Urinary bladder (tissue), 4 donors: ENCODE data around the gene HOXD11. TPM values are rescaled to one million over a fixed set of nuclear protein-coding genes. Genes with fewer than 3 reads are reported as not detected.

Experiments used
- DNase-seq: peaks from one replicate; pipeline ENCODE4 v3.0.0-alpha.2; 2015; ENCODE audit errors: extremely low spot score
- H3K27ac ChIP-seq: one replicate; pipeline ENCODE4 v1.5.1; 2013; ENCODE audit warnings: low read depth, mild to moderate bottlenecking, moderate library complexity
- H3K36me3 ChIP-seq: one replicate; pipeline ENCODE4 v1.6.1; 2013; ENCODE audit warnings: mild to moderate bottlenecking, moderate library complexity; ENCODE audit not compliant: insufficient read depth
- H3K4me1 ChIP-seq: one replicate; pipeline ENCODE4 v1.6.1; 2013; ENCODE audit warnings: mild to moderate bottlenecking, moderate library complexity; ENCODE audit not compliant: insufficient read depth
- H3K4me3 ChIP-seq: one replicate; pipeline ENCODE4 v1.5.1; 2013; ENCODE audit warnings: low read depth, low read length
- WGBS: extraction: QIAGEN DNeasy Blood & Tissue Kit; methylation state at CpG from one replicate; pipeline ENCODE4 v1.1.7; 2013; 5-methylcytosine and 5-hydroxymethylcytosine counted together
- polyA plus RNA-seq: library from polyadenylated mRNA; stranded (reverse); fragments of 200-250 nt; gene quantifications from one replicate; pipeline ENCODE4 v1.2.3, GENCODE V29; 2013
- total RNA-seq: library from RNA; depleted of rRNA; stranded (reverse); fragments of >200 nt; gene quantifications from one replicate; pipeline ENCODE4 v1.2.3, GENCODE V29; 2014
- donor health status: healthy with polysubstance abuse.
- donor health status: healthy.

HOXD11 gene
- total RNA-seq (6.0 TPM), polyA plus RNA-seq (3.3 TPM)

GRCh38 chr2:176106581-176107539 is at the start of gene HOXD11:
Gene HOXD11 (plus strand): TSS chr2:176107280. CDS start chr2:176107356, 76 bp downstream.
- Histone ChIP-seq H3K4me1 (no peaks in the 10 kb centered on the region), H3K27ac (no peak within 1 kb of the TSS), H3K36me3 (no peaks in the 10 kb centered on the region), H3K4me3 (peak within 1 kb of the TSS; percentile 47)
- no peak for DNase-seq
- 3% methylated on average over 85 of the region's 85 CpGs for WGBS

- DNase-seq = no peak
- WGBS = 54% methylated on average over 2 of the region's 2 CpGs
- no peaks in the 10 kb centered on the region for H3K36me3 ChIP-seq
- no peaks in the 10 kb centered on the region for H3K4me1 ChIP-seq
- no peak overlapping the region for H3K27ac ChIP-seq
- H3K4me3 ChIP-seq = no peak overlapping the region
Measured at GRCh38 chr2:176063958-176064357, 43.1 kb upstream of the HOXD11 start.

GRCh38 chr2:176066645-176067588 is 40.2 kb upstream of the HOXD11 start:
- Histone ChIP-seq H3K27ac (no peak overlapping the region), H3K36me3 (no peaks in the 10 kb centered on the region), H3K4me1 (no peaks in the 10 kb centered on the region), H3K4me3 (peak overlapping the region; percentile 3)
- WGBS = 44% methylated on average over 56 of the region's 56 CpGs
- no peak for DNase-seq

- H3K4me3 ChIP-seq = no peak overlapping the region
- H3K27ac ChIP-seq = no peak overlapping the region
- DNase-seq = no peak
- no peaks in the 10 kb centered on the region for H3K4me1 ChIP-seq
- no peaks in the 10 kb centered on the region for H3K36me3 ChIP-seq
- 50% methylated on average over 38 of the region's 38 CpGs for WGBS
Measured at GRCh38 chr2:176067589-176068418, 39.3 kb upstream of the HOXD11 start.

- 34% methylated on average over 30 of the region's 30 CpGs for WGBS
- no peaks in the 10 kb centered on the region for H3K36me3 ChIP-seq
- no peaks in the 10 kb centered on the region for H3K4me1 ChIP-seq
- H3K27ac ChIP-seq = no peak overlapping the region
- H3K4me3 ChIP-seq = no peak overlapping the region
- DNase-seq = no peak
Measured at GRCh38 chr2:176068419-176068832, 38.7 kb upstream of the HOXD11 start.

GRCh38 chr2:176071330-176072291 is 35.5 kb upstream of the HOXD11 start:
- no peak overlapping the region for H3K4me3 ChIP-seq
- no peaks in the 10 kb centered on the region for H3K36me3 ChIP-seq
- 51% methylated on average over 58 of the region's 58 CpGs for WGBS
- no peak overlapping the region for H3K27ac ChIP-seq
- DNase-seq = no peak
- no peaks in the 10 kb centered on the region for H3K4me1 ChIP-seq

GRCh38 chr2:176072292-176072669 is 34.8 kb upstream of the HOXD11 start:
- Histone ChIP-seq H3K36me3 (no peaks in the 10 kb centered on the region), H3K4me1 (no peaks in the 10 kb centered on the region), H3K4me3 (no peak overlapping the region), H3K27ac (no peak overlapping the region)
- no peak for DNase-seq
- 75% methylated on average over 5 of the region's 5 CpGs for WGBS

- no peaks in the 10 kb centered on the region for H3K4me1 ChIP-seq
- H3K27ac ChIP-seq = no peak overlapping the region
- no peaks in the 10 kb centered on the region for H3K36me3 ChIP-seq
- no peak overlapping the region for H3K4me3 ChIP-seq
- DNase-seq = no peak
- WGBS = 36% methylated on average over 29 of the region's 29 CpGs
Measured at GRCh38 chr2:176072951-176073904, 33.9 kb upstream of the HOXD11 start.

GRCh38 chr2:176074919-176075425 is 32.1 kb upstream of the HOXD11 start:
- Histone ChIP-seq H3K36me3 (no peaks in the 10 kb centered on the region), H3K4me3 (no peak overlapping the region), H3K27ac (no peak overlapping the region), H3K4me1 (peaks cover 2% of the 10 kb centered on the region)
- DNase-seq = no peak
- WGBS = 44% methylated on average over 7 of the region's 7 CpGs

GRCh38 chr2:176075481-176075880 is 31.6 kb upstream of the HOXD11 start:
- no peak overlapping the region for H3K27ac ChIP-seq
- H3K4me3 ChIP-seq = no peak overlapping the region
- H3K36me3 ChIP-seq = no peaks in the 10 kb centered on the region
- 11% methylated on average over 15 of the region's 15 CpGs for WGBS
- no peak for DNase-seq
- H3K4me1 ChIP-seq = peaks cover 2% of the 10 kb centered on the region

- Histone ChIP-seq H3K36me3 (no peaks in the 10 kb centered on the region), H3K4me3 (no peak overlapping the region), H3K27ac (no peak overlapping the region), H3K4me1 (peaks cover 2% of the 10 kb centered on the region)
- DNase-seq = no peak
- 28% methylated on average over 7 of the region's 7 CpGs for WGBS
Measured at GRCh38 chr2:176076063-176076462, 31.0 kb upstream of the HOXD11 start.
